Measurements from ENCODE around the gene CNTNAP4.

- TF ChIP-seq CTCF (conservative IDR thresholded peaks at IDR 0.05; ENCODE audit: low read depth, low read length) (no peak), EZH2 (IDR thresholded peaks at IDR 0.05; ENCODE audit: low read length, unreplicated experiment) (no peak)
Observed at GRCh38 chr16:76387994-76388393, 110.8 kb downstream of the CNTNAP4 start.

All from PC-3 (cell line).